IPS DF 19.7 (cell line): ENCODE measurements around the gene SLC26A8.

Experiments
- DNase-seq: peaks from one replicate; pipeline ENCODE4 v3.0.0-alpha.2; 2013; ENCODE audit warnings: low read depth, low spot score

SLC26A8 gene

DNA sequence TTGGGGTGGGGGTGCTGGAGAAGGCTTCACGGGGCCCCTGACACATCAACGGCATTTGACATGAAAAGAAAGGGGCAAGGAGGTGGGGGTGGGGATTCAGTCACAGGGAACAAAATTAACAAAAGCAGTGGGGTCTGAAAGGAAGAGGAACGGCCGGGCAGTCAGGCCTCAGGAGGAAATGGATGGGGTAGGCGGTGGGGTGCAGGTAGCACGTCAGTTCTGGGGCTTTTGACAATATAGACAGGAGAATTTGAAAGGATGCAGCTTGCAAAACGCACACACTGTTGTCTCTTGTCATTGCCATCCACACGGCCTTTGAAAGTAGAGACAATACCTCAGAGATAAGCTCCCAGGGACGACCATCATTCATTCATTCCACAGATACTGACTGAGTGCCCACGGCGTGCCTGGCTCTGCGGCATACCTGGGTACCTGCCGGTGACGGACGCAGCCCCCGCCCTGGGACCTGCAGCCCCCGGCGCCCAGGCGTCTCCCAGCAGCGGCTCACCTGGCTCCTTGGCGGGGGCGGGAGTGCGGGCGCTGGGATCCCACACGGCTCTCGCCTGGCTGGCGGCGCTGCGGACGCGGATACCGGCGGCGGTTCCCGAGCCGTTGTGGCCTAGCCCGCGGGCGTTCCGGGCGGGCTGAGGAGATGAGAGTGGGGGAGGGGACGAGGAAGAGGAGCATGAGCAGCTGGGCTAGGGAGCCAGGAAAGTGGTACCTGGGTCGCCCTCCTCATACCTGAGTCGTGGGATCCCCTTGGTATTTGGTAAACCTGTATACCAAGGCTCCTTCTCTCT, at the start of gene SLC26A8:
Gene SLC26A8 (minus strand): TSS at position 646 of the 800 bp plus-strand sequence. CDS start 4,934 bp downstream, outside the sequence.
- DNase-seq = no peak

GRCh38 chr6:36073587-36073986, 49.1 kb upstream of the SLC26A8 start:
- no peak for DNase-seq

DNA sequence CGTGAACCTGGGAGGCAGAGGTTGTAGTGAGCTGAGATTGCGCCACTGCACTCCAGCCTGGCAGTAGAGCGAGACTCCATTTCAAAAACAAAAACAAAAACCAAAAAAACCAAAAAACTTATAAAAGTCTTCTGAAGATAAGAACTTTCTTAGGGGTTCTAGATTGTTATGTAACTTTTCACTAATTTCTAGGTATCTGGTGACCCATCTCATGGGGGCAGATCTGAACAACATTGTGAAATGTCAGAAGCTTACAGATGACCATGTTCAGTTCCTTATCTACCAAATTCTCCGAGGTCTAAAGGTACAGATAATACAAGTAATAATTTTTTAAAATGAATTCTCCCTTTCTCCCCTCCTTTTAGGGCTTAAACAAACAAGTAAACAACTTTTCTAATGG, 48.2 kb upstream of the SLC26A8 start:
- no peak for DNase-seq

GRCh38 chr6:36071714-36072113, 47.3 kb upstream of the SLC26A8 start:
- no peak for DNase-seq

DNA sequence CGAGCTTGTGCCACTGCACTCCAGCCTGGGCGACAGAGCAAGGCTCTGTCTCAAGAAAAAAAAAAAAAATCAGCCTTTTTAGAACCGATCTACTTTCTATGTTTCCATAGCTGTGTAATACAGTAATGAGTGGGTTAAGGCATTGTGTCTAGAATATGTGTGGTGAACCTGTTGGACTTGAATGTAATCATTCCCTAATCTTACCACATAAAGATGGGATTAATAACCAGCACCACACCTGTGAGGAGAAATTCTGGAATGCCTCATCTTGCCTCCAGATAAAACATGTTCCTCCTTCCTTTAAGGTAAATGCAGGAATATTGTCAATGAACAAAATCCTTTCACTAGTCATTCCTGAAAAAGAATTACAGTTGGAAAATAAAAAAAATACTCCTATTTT, 46.8 kb upstream of the SLC26A8 start:
- no peak for DNase-seq

DNA sequence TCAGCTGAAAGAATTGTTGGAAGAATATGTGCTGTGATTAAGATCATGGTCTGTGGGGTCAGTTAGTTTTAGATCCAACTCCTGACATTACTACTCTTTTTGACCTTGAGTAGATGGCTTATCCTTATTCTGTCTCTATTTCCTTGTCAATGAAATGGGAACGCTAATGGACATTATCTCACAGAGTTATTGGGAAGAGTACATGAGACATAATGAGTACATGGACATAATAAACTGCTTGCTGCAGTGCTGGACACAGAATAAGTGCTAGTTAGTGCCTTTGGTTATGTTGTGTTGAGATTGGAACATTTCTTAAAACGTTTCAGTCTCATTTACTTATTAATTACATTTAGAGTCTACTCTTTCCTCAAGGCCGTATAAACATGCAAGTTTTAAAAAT, 45.8 kb upstream of the SLC26A8 start:
- no peak for DNase-seq

GRCh38 chr6:36069573-36069972, 45.1 kb upstream of the SLC26A8 start:
- DNase-seq = no peak

DNA sequence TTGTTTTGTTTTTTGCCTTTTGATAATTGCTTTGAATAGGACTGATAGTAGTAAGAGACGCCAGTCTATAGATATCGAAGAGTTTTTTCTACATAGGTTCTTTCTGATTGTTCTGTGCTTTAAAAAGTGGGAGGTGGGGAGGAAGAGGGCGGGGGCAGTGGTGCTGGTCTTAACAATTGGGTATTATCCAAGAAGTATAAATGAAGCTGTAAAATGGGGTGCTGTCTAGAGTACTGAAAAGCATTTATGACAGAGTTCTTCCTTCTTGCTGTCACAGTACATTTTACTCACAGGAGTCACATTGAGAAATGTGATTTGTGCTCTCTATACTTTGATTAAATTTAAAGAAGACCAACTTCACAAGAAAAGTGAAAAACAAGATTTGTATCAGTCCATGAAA, 44.1 kb upstream of the SLC26A8 start:
- DNase-seq = no peak

DNA sequence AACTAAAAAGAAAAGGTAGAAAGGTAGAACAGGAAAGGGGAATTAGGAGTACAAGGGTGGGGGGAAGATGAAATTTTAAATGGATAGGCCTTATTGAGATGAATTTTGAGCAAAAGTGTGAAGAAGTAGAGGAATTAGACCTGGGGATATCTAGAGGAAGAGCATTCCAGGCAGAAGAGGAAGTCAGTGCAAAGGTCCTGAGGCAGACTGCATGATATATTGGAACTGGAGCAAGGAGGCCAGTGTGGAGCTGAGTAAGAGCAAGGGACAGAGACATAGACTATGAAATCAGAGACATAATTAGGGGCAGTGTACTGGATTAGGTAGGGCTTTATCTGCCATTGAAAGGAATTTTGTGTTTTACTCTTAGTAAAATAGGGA, 43.6 kb upstream of the SLC26A8 start:
- no peak for DNase-seq

DNA sequence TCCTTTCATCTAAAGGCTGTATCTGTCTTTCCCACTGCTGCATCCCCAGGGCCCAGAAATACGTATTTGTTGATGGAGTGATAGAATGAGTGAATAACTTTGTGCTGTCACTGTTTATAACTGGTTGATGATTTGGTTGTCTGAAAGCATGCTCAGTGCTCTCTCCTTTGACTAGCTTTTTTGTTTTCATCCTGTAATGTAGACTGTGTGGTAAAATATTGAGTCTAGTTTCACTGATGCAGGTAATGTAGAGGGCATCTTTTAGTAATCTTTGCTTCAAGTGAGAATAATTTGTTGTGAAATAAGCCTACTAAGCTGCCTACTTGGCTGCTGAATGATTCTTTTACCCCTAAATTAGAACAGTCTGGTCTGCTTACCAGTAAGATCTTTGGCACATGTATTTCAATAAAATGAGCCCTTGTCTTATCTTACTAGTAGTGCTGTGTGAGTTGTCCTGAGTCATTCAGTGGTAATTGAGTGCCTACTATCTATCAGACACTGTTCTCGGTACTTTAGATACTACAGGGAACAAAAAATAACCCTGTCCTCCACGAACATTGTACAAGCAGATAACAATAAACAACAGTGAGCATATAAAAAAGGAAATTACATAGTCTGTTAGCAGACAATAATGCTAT, 43.1 kb upstream of the SLC26A8 start:
- DNase-seq = no peak

- DNase-seq = no peak
Measured at GRCh38 chr6:36066817-36067216, 42.4 kb upstream of the SLC26A8 start.

GRCh38 chr6:36065916-36066315, 41.5 kb upstream of the SLC26A8 start:
- no peak for DNase-seq

DNA sequence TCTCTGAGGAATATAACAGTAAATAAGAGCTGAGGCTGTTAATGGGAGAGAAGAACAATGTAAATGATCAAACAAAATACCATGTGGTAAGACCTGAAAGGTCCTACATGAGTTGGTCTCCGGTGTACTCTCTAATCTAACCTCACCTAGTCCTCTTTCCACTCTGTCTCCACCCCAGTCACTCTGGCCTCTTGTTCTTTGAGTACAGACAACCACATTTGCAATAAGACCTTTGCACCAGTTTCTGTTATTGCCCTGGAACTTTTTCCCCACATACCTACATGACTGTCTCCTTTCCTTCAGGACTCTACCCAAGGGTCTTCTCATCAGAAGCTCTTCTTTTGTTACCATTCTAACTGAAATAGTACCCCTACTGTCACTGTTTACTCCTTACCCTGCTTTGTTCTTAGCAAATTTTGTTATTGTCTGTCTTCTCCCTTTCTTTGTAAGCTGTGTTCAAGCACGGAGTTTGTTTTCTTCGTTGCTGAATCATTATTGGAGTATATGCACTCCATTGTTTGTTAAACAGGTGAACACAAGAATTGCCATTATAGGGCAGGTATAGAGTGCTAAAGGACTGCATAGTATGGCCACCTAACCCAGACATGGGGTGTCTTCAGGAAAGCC, 40.4 kb upstream of the SLC26A8 start:
- no peak for DNase-seq

- no peak for DNase-seq
Measured at GRCh38 chr6:36063318-36064060, 39.0 kb upstream of the SLC26A8 start.

GRCh38 chr6:36062247-36062646, 37.8 kb upstream of the SLC26A8 start:
- no peak for DNase-seq

DNA sequence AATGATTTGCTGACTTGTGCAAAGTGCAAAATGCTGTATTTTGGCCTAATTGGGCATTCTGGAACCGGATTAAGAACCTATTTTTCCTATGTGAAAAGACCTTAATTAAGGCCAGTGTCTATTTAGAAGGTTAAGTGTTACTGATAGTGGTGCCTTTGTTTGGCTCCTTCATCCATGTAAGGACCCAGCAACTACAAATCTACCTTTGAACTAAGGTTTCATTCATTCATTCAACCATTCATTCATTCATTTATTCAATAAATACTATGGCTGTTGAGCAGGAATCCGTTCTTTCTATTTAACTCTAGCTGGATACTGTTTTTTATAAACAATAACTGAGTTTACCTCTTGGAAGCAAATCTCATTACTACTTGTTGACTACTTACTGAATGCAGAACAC, 36.8 kb upstream of the SLC26A8 start:
- DNase-seq = no peak

GRCh38 chr6:36056178-36056577, 31.7 kb upstream of the SLC26A8 start:
- no peak for DNase-seq

DNA sequence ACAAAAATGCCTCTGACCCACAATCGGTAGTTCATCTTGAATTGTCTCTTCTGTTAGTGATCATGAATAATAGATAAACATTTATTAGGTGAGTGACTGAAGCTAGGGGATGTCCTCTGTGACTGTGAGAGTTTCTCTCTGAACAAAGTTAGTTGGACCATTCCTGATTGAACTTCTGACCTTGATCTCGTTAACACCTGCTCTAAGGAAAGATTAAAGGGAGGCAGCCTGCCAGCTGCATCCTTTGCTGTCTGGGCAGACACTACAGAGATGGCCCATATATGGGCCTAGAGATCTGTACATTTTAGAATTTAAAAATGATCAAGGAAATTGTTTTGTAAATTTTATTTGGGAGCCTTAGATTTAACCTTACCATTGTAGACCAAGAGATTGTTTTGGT, 30.5 kb upstream of the SLC26A8 start:
- DNase-seq = no peak

- no peak for DNase-seq
Measured at GRCh38 chr6:36054415-36054814, 30.0 kb upstream of the SLC26A8 start.

GRCh38 chr6:36053878-36054277, 29.4 kb upstream of the SLC26A8 start:
- DNase-seq = no peak

DNA sequence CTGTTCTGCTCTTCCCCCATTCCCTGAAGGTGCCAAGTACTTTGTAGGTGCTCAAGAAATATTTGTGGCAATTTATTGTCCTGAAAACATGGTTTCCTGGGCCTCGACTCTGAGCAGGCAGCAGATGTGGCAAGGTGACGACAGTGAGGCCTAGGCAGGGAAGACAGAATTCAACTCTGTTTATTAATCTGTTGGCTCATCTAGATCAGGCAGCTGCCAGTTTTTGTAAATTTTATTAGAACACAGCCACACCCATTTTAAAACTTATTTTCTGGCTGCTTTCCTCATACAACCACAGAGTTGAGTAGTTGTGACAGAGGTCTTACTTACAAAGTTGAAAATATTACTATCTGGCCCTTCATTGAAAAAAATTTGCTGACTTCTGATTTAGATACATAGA, 27.7 kb upstream of the SLC26A8 start:
- no peak for DNase-seq
